OCI-M2 (cell line): ENCODE data around the gene PPM1E.

Experiments
- DNase-seq: peaks from one replicate; lab custom pipeline; 2025; ENCODE audit not compliant: unreplicated experiment; lab: John Stamatoyannopoulos, UW

Gene PPM1E

GRCh38 chr17:58993311-58993710 is 237.7 kb downstream of the PPM1E start:
- DNase-seq = no peak

GRCh38 chr17:58995247-58995940 is 239.7 kb downstream of the PPM1E start:
- DNase-seq = no peak

GRCh38 chr17:58996968-58997367 is 241.3 kb downstream of the PPM1E start:
- no peak for DNase-seq

GRCh38 chr17:58997756-58998553 is 242.3 kb downstream of the PPM1E start:
- no peak for DNase-seq

- DNase-seq = no peak
Measured at GRCh38 chr17:58998871-58999270, 243.2 kb downstream of the PPM1E start.

GRCh38 chr17:58999500-58999899 is 243.8 kb downstream of the PPM1E start:
- no peak for DNase-seq

GRCh38 chr17:59000022-59000421 is 244.4 kb downstream of the PPM1E start:
- no peak for DNase-seq

GRCh38 chr17:59001158-59001814 is 245.6 kb downstream of the PPM1E start:
- no peak for DNase-seq

- DNase-seq = no peak
Measured at GRCh38 chr17:59002126-59002525, 246.5 kb downstream of the PPM1E start.

GRCh38 chr17:59002848-59003247 is 247.2 kb downstream of the PPM1E start:
- no peak for DNase-seq

- no peak for DNase-seq
Measured at GRCh38 chr17:59003860-59004259, 248.2 kb downstream of the PPM1E start.

- DNase-seq = peak; percentile 21
Measured at GRCh38 chr17:59004338-59005111, 248.9 kb downstream of the PPM1E start.

GRCh38 chr17:59007995-59008394 is 252.3 kb downstream of the PPM1E start:
- DNase-seq = no peak

GRCh38 chr17:59008737-59009136 is 253.1 kb downstream of the PPM1E start:
- no peak for DNase-seq

- no peak for DNase-seq
Measured at GRCh38 chr17:59010026-59010425, 254.4 kb downstream of the PPM1E start.

- DNase-seq = no peak
Measured at GRCh38 chr17:59011975-59012374, 256.3 kb downstream of the PPM1E start.

GRCh38 chr17:59018019-59018418 is 262.4 kb downstream of the PPM1E start:
- no peak for DNase-seq

GRCh38 chr17:59024916-59025315 is 269.3 kb downstream of the PPM1E start:
- DNase-seq = no peak

GRCh38 chr17:59026176-59026939 is 270.7 kb downstream of the PPM1E start:
- no peak for DNase-seq

- no peak for DNase-seq
Measured at GRCh38 chr17:59027750-59028149, 272.1 kb downstream of the PPM1E start.
